OCI-LY7 (cell line): ENCODE data around the gene DRAM1. TPM values are rescaled to one million over a fixed set of nuclear protein-coding genes. Genes with fewer than 3 reads are reported as not detected.
A peak's percentile ranks its signal among the peaks of the same experiment; 100 is the strongest.

Experiments used
- BruUV-seq: library from RNA; stranded (reverse); fragments of 400-500 nt; replicated peaks from 2 replicates; lab custom pipeline; 2021; lab: Mats Ljungman, UMichigan
- CTCF ChIA-PET: fragments of 300-600 bp; sonication (Branson Sonifier 250); formaldehyde crosslinking; loops from one replicate; lab custom pipeline; 2022; ENCODE audit warnings: antibody characterized with exemption; ENCODE audit not compliant: unreplicated experiment; lab: Charles Lee
- POLR2A ChIA-PET: fragments of 300-600 bp; sonication (Branson Sonifier 250); formaldehyde crosslinking; loops from one replicate; lab custom pipeline; 2022; ENCODE audit warnings: antibody characterized with exemption; lab: Charles Lee
- DNase-seq: peaks from one replicate; pipeline ENCODE4 v3.0.0-alpha.2; 2015; ENCODE audit warnings: low spot score
- H2AFZ ChIP-seq: fragments of 200-600 bp; sonication (generic), shearing (Covaris generic); 2 replicates; pipeline ENCODE4 v1.6.1; 2014; ENCODE audit warnings: mild to moderate bottlenecking, antibody characterized with exemption, low read length, moderate library complexity
- H3K27ac ChIP-seq: fragments of 200-600 bp; sonication (generic); 2 replicates; pipeline ENCODE4 v1.5.1; 2014; ENCODE audit warnings: mixed run types, low read depth, mild to moderate bottlenecking, moderate library complexity, low read length, inconsistent platforms; ENCODE audit not compliant: poor library complexity, severe bottlenecking
- H3K36me3 ChIP-seq: fragments of 200-600 bp; sonication (generic); 2 replicates; pipeline ENCODE4 v1.6.1; 2014; ENCODE audit warnings: mild to moderate bottlenecking, antibody characterized with exemption, low read length, moderate library complexity, mixed read lengths; ENCODE audit not compliant: insufficient read depth
- H3K4me1 ChIP-seq: fragments of 200-600 bp; sonication (generic); 2 replicates; pipeline ENCODE4 v1.5.1; 2014; ENCODE audit warnings: mild to moderate bottlenecking, low read length; ENCODE audit not compliant: insufficient read depth, poor library complexity, severe bottlenecking
- H3K4me2 ChIP-seq: fragments of 200-600 bp; sonication (generic); 2 replicates; pipeline ENCODE4 v1.6.1; 2014; ENCODE audit warnings: mild to moderate bottlenecking, low read length
- H3K4me3 ChIP-seq: fragments of 200-600 bp; sonication (generic); 2 replicates; pipeline ENCODE4 v1.5.1; 2014; ENCODE audit warnings: mild to moderate bottlenecking, low read depth, low read length; ENCODE audit not compliant: poor library complexity, severe bottlenecking
- H3K79me2 ChIP-seq: fragments of 200-600 bp; sonication (generic); 2 replicates; pipeline ENCODE4 v1.6.1; 2016; ENCODE audit warnings: low read depth, mild to moderate bottlenecking, low read length, moderate library complexity, mixed read lengths; ENCODE audit not compliant: insufficient read depth
- H3K9me2 ChIP-seq: fragments of 200-600 bp; sonication (generic); 2 replicates; pipeline ENCODE4 v1.6.1; 2016; ENCODE audit warnings: mild to moderate bottlenecking, low read length, mixed read lengths; ENCODE audit not compliant: insufficient read depth
- H3K9me3 ChIP-seq: fragments of 200-600 bp; sonication (generic); 2 replicates; pipeline ENCODE4 v1.6.1; 2014; ENCODE audit warnings: mild to moderate bottlenecking, mixed run types, low read length, mixed read lengths
- H4K20me1 ChIP-seq: fragments of 200-600 bp; sonication (generic); 2 replicates; pipeline ENCODE4 v1.6.1; 2014; ENCODE audit warnings: mild to moderate bottlenecking, antibody characterized with exemption, low read length, moderate library complexity, mixed read lengths; ENCODE audit not compliant: insufficient read depth
- CTCF ChIP-seq: fragments of 200-600 bp; sonication (generic); conservative IDR thresholded peaks from 2 replicates; pipeline ENCODE4 v1.5.1; 2014; ENCODE audit warnings: mild to moderate bottlenecking, antibody characterized with exemption, low read length, moderate library complexity, mixed read lengths
- EZH2phosphoT487 ChIP-seq: fragments of 200-600 bp; sonication (generic); IDR thresholded peaks from 2 replicates; pipeline ENCODE4 v1.6.1; 2018; ENCODE audit warnings: low read depth, borderline replicate concordance, mild to moderate bottlenecking, mixed run types, antibody characterized with exemption, low read length, moderate library complexity, mixed read lengths
- intact Hi-C: fragments of 100-400 bp; cut with micrococcal nuclease; formaldehyde crosslinking; loops from one replicate; pipeline ENCODE4 v1.10.0; 2022; ENCODE audit not compliant: unreplicated experiment
- total RNA-seq, 2 experiments: library from RNA; depleted of rRNA in 1 of 2; stranded (reverse); fragments of >200 nt in 1 of 2; shearing (Covaris generic) in 1 of 2; gene quantifications; 2 replicates each; pipeline ENCODE4 v1.2.3, GENCODE V29; 2014 to 2022

Gene DRAM1
- total RNA-seq, 2 experiments from 2014 or later: not detected

- POLR2A ChIA-PET: interaction anchor here (1.3 to 5.5 kb wide), 4 partner anchors 11 to 68 kb away, joined by 4 to 75 read pairs (median 16); no protein-coding TSS in a partner anchor
- Histone ChIP-seq H4K20me1 (no peaks in the 10 kb centered on the region), H3K79me2 (peaks cover 33% of the 10 kb centered on the region), H3K9me3 (no peaks in the 10 kb centered on the region), H3K9me2 (no peaks in the 10 kb centered on the region), H3K36me3 (no peaks in the 10 kb centered on the region), H3K27ac (no peak overlapping the region), H3K4me1 (peaks cover 35% of the 10 kb centered on the region), H3K4me2 (0 out of 2 replicates have a peak overlapping the region, but pooled peaks have one; percentile 80), H3K4me3 (no peak overlapping the region), H2AFZ (peak overlapping the region; percentile 99; the same call in 1 of the 2 replicates)
- no peak for DNase-seq
- intact Hi-C loops: loop anchor here (5.0 kb wide), 1 partner anchor 135 kb away; the partner anchor contains the start of gene CHPT1
- CTCF ChIA-PET: interaction anchor here (0.5 kb wide), 1 partner anchor 62 kb away, joined by 5 read pairs; no protein-coding TSS in a partner anchor
- BruUV-seq: no TSS peak
- TF ChIP-seq CTCF: no peak
- TF ChIP-seq EZH2phosphoT487: no peak
These were observed 45.4 kb upstream of the DRAM1 start for GRCh38 chr12:101832030-101832429.

- H4K20me1 ChIP-seq: no peaks in the 10 kb centered on the region
- BruUV-seq: no TSS peak
- no peaks in the 10 kb centered on the region for H3K79me2 ChIP-seq
- H3K36me3 ChIP-seq: no peaks in the 10 kb centered on the region
- DNase-seq: peak; percentile 69
- intact Hi-C loops: loop anchor here (1.0 to 5.0 kb wide), 4 partner anchors 65 to 424 kb away; no protein-coding TSS in a partner anchor
- H3K4me1 ChIP-seq: peaks cover 28% of the 10 kb centered on the region
- H3K27ac ChIP-seq: peak overlapping the region; percentile 43
- ChIA-PET CTCF (interaction anchor here (1.7 kb wide), 1 partner anchor 8 kb away, joined by 4 read pairs; the partner anchor contains the start of gene GNPTAB), POLR2A (interaction anchor here (0.6 to 3.5 kb wide), 19 partner anchors 9 to 430 kb away, joined by 3 to 24 read pairs (median 4); partner anchors contain the start of gene GNPTAB)
- no peak for TF ChIP-seq EZH2phosphoT487
- peak; percentile 22; the same call in 1 of the 2 replicates for TF ChIP-seq CTCF
- H3K9me2 ChIP-seq: no peaks in the 10 kb centered on the region
- peak overlapping the region; percentile 74 for H3K4me2 ChIP-seq
- no peaks in the 10 kb centered on the region for H3K9me3 ChIP-seq
- peak overlapping the region; percentile 70; the same call in 1 of the 2 replicates for H2AFZ ChIP-seq
- H3K4me3 ChIP-seq: peak overlapping the region; percentile 26
These were observed 38.6 kb upstream of the DRAM1 start for GRCh38 chr12:101838628-101839323.
